K562 treated with DMSO at 1 percent for 24 hours (cell line): ENCODE results near the gene ATP5PD. TPM values are rescaled to one million over a fixed set of nuclear protein-coding genes. Genes with fewer than 3 reads are reported as not detected.

Experiments used
- total RNA-seq: library from RNA; unstranded; fragments of 300-600 nt; gene quantifications from 2 replicates; pipeline ENCODE4 v1.2.3, GENCODE V29; 2022; ENCODE audit warnings: low read depth; ENCODE audit not compliant: insufficient read depth

ATP5PD gene
- 387 and 416 TPM in 2 replicates for total RNA-seq

GRCh38 chr17:75046407-75047289, at the start of gene ATP5PD, which contains the start of gene KCTD2:
TSS of gene ATP5PD (minus strand) at chr17:75046969. CDS start at chr17:75042650, 4,319 bp downstream.
TSS of gene KCTD2 (plus strand) at chr17:75047225. CDS start at chr17:75047251, 26 bp downstream.

DNA sequence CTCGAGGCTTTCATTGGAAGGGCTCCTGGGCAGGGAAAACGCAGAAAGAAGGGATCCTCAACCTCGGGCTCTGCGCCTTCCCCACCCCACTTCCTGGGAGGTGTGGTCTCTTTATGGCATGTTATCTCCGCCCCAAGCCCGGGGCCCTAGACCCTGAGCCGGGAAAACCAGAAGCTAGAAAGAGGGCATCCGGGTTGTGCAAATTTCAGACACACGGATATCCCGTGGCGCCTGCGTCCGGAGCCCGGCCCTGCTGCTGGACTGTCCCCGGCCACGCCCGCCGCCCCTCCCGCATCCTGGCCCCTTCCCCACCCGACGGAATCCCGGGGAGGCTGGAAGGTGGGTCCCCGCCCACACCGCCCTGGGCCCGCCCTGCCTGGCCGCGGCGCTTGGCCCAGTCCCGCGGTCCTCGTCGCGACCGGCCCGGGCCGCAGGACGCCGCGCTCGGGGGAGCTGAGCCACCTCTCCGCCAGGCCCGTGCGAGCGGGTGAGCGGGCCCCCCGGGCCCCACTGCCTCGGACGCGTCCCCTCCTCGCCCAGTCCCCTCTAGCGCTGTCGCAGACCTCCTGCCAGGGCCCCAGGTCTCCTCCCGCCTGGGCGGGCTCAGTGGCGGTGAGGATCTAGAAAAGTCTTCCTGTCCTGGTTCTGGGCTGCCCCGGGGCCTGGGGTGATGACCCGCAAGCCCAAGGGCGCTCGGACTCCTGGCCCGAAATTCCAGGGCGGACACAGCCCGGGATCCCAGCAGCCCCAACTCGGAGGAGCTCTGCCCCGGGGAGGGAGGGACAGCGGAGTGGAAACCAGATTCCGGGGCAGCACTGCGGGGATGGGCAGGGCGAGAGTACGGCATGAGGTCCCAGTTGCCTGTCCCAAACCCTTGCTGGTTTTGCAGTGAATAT, 41.0 kb upstream of the ATP5PD start, which contains the start of gene SLC16A5:
TSS of gene SLC16A5 (plus strand) at position 397 of the 896 bp plus-strand sequence. CDS start 5,683 bp downstream, outside the sequence.

DNA sequence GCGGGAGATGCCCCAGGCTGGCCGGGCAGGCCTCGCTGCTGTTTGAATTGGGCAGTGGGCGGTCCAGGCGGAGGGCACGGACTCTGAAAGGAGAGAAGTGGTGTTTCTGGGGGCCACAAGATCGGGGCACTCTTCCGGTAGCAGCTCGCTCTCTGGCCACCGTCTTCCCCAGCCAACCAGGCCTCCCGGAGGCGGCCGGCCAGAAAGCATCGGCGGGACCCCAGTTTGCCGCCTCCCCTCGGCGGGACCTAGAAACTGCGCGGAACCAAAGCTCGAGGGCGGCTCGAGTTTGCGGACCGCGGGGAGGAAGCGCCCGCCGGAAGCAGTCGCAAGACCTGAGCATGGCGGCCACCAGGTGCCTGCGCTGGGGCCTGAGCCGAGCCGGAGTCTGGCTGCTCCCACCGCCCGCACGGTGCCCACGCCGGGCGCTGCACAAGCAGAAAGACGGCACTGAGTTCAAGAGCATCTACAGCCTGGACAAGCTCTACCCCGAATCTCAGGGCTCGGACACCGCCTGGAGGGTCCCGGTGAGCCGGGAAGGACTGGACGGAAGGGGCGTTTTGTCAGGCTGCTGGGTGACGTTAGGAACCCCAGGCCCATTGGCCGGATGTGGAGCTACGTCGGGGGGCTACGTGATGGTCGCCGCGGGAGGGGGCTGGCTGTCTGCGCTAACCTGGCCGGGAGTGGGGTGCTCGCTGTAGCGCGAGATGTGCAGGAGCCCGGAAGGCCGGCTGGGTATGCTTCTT, 34.2 kb downstream of the ATP5PD start, which contains the start of gene MRPL58:
TSS of gene MRPL58 (plus strand) at position 325 of the 746 bp plus-strand sequence. CDS start at position 342, 17 bp downstream.

Other genes starting within 250 kb of the ATP5PD start
- gene GRIN2C, start 187.1 kb downstream of the ATP5PD start, total RNA-seq, result 0.37 and 1.00 TPM in 2 replicates
- gene FDXR, start 174.0 kb downstream of the ATP5PD start, total RNA-seq, result 93.4 and 101 TPM in 2 replicates
- gene FADS6, start 153.3 kb downstream of the ATP5PD start, total RNA-seq, result 0.13 and 0.63 TPM in 2 replicates
- gene USH1G, start 123.7 kb downstream of the ATP5PD start, total RNA-seq, result 1.6 and 2.0 TPM in 2 replicates
- gene OTOP2, start 122.7 kb downstream of the ATP5PD start, total RNA-seq, result 0.58 TPM in 1 of 2 replicates, not detected in the other
- not detected in 2 replicates for gene OTOP3, start 111.1 kb downstream of the ATP5PD start, total RNA-seq
- 3.9 and 4.7 TPM in 2 replicates for gene HID1, start 74.2 kb downstream of the ATP5PD start, total RNA-seq
- gene CDR2L, start 59.3 kb downstream of the ATP5PD start, total RNA-seq, result 17.4 and 19.2 TPM in 2 replicates
- gene MRPL58, start 34.3 kb downstream of the ATP5PD start, total RNA-seq, result 55.0 and 55.8 TPM in 2 replicates
- gene KCTD2, start 256 bp upstream of the ATP5PD start, total RNA-seq, result 32.1 and 32.5 TPM in 2 replicates
- 6.4 and 8.4 TPM in 2 replicates for gene SLC16A5, start 41.0 kb upstream of the ATP5PD start, total RNA-seq
- gene ARMC7, start 63.0 kb upstream of the ATP5PD start, total RNA-seq, result 36.2 and 36.6 TPM in 2 replicates
- gene NT5C, start 84.8 kb upstream of the ATP5PD start, total RNA-seq, result 61.6 and 76.3 TPM in 2 replicates
- gene JPT1, start 107.5 kb upstream of the ATP5PD start, total RNA-seq, result 151 and 160 TPM in 2 replicates
- 115 and 125 TPM in 2 replicates for gene SUMO2, start 136.0 kb upstream of the ATP5PD start, total RNA-seq
- gene NUP85, start 158.7 kb upstream of the ATP5PD start, total RNA-seq, result 63.7 and 66.0 TPM in 2 replicates
- gene GGA3, start 214.6 kb upstream of the ATP5PD start, total RNA-seq, result 57.3 and 61.5 TPM in 2 replicates
- 59.7 and 63.6 TPM in 2 replicates for gene MRPS7, start 214.9 kb upstream of the ATP5PD start, total RNA-seq
- gene MIF4GD, start 224.3 kb upstream of the ATP5PD start, total RNA-seq, result 60.9 and 72.8 TPM in 2 replicates
- 28.8 and 29.6 TPM in 2 replicates for gene SLC25A19, start 242.5 kb upstream of the ATP5PD start, total RNA-seq